Eye (tissue), 1 donor: ENCODE data around the gene RGS3.

ENCODE experiments used
- DNase-seq: peaks from one replicate; pipeline ENCODE4 v3.0.0-alpha.2; 2015

RGS3 gene

GRCh38 chr9:113492343-113493202 lies 29.0 kb downstream of the RGS3 start:
- peak; percentile 68 for DNase-seq

- DNase-seq = peak; percentile 53
Measured at GRCh38 chr9:113493203-113493520, 29.6 kb downstream of the RGS3 start.

GRCh38 chr9:113495526-113495925 lies 32.0 kb downstream of the RGS3 start:
- DNase-seq = no peak

GRCh38 chr9:113497051-113497450 lies 33.5 kb downstream of the RGS3 start:
- no peak for DNase-seq

GRCh38 chr9:113499153-113499875 lies 35.8 kb downstream of the RGS3 start:
- no peak for DNase-seq

GRCh38 chr9:113499876-113500497 lies 36.5 kb downstream of the RGS3 start:
- DNase-seq = no peak

- no peak for DNase-seq
Measured at GRCh38 chr9:113501129-113501686, 37.7 kb downstream of the RGS3 start.

- DNase-seq = no peak
Measured at GRCh38 chr9:113501852-113502251, 38.3 kb downstream of the RGS3 start.

- no peak for DNase-seq
Measured at GRCh38 chr9:113502427-113503034, 39.0 kb downstream of the RGS3 start.

- DNase-seq = no peak
Measured at GRCh38 chr9:113503131-113503541, 39.6 kb downstream of the RGS3 start.

GRCh38 chr9:113503613-113504211 lies 40.2 kb downstream of the RGS3 start:
- no peak for DNase-seq

- no peak for DNase-seq
Measured at GRCh38 chr9:113504725-113505590, 41.4 kb downstream of the RGS3 start.

GRCh38 chr9:113506090-113506589 lies 42.6 kb downstream of the RGS3 start:
- DNase-seq = peak; percentile 95

- no peak for DNase-seq
Measured at GRCh38 chr9:113507256-113507655, 43.7 kb downstream of the RGS3 start.

GRCh38 chr9:113508111-113508749 lies 44.7 kb downstream of the RGS3 start:
- no peak for DNase-seq

GRCh38 chr9:113509463-113509862 lies 45.9 kb downstream of the RGS3 start:
- no peak for DNase-seq

- no peak for DNase-seq
Measured at GRCh38 chr9:113511047-113511521, 47.6 kb downstream of the RGS3 start.

GRCh38 chr9:113511856-113512761 lies 48.6 kb downstream of the RGS3 start:
- DNase-seq = no peak

GRCh38 chr9:113513111-113513510 lies 49.6 kb downstream of the RGS3 start:
- DNase-seq = no peak

- no peak for DNase-seq
Measured at GRCh38 chr9:113513536-113513935, 50.0 kb downstream of the RGS3 start.
